HG03432 (cell line): ENCODE measurements around the gene SHH.

Experiments
- ATAC-seq: cut with Tn5 transposase; IDR thresholded peaks from one replicate; pipeline ENCODE4 v1.9.1; 2021; ENCODE audit warnings: mild to moderate bottlenecking, moderate library complexity; ENCODE audit not compliant: unreplicated experiment

SHH gene

DNA sequence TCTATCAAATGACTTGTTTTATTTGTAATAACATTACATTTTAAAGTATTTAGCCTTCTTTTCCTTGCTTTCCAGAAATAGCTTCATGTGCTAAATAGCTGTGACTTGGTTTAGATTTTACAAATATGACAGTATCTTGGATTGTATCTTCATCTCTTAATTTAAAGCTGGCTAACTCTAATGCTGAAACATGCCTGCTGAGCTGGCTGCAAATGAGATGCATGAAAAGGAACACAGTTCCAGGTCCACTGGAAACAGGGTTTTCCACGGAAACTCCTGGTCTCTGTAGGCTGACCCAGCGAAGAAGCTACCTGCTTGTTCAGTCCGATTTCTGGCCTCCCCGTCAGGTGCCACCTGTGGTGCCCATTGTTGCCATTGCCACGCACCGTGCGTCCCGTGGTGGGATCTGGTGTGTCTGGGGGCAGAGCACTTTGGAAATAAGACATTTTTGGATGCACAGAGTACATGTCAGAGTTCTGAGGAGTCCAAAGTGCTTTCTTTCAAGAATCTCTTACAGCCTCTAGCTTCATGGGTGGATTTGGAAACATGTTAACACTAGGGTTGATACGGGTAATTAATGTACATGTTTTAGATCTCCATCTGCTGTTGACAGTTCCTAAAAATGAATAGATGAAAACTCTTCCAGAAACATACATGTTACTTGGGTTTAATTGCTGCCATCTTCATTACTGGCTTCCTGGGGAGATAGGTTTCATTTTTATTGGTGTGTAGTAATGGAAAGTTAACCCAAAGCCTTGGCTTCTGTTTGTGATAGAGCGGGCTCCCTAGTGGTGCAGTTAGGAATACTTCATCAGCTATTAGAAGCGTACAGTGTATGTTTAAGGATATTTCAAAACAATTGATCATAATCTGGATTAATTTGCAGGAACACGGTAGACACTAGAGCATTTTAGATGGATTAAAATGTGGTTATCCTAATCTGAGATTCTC lies 45.0 kb downstream of the SHH start:
- ATAC-seq = no peak

DNA sequence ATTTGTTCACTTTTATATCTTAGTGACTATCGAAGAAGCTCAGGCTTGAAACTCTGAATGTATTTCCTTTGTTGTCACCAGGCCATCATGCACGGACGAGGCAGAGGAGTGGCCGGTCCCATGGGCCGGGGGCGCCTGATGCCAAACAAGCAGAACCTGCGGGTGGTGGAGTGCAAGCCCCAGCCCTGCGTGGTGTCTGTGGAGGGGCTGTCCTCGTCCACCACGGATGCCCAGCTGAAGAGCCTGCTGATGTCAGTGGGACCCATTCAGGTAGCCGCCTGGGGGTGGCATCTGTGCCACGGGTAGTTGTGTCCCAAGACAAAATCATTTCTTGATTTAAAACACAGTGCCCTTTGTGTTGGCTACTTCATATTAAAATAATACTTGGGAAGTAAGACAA lies 45.9 kb downstream of the SHH start:
- ATAC-seq = no peak

DNA sequence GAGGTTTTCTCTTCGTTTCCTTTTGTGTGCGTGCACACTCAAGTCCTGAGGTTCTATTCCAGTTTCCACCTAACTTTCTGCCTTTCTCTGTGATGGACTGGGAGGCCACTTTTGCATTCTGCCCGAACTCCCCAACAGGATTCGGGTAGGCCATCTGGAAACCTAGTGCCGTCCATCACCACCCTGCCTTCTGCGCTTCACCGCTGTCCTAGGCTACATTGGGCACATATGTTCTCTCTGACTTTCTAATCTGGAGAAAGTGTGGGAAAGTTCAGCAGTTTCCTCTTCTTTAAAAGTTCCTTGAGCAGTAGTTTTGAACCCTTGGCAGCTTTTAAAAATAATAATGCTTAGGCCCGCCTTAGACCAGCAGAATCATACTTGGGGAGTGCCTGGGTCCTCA lies 46.8 kb downstream of the SHH start:
- ATAC-seq = no peak

DNA sequence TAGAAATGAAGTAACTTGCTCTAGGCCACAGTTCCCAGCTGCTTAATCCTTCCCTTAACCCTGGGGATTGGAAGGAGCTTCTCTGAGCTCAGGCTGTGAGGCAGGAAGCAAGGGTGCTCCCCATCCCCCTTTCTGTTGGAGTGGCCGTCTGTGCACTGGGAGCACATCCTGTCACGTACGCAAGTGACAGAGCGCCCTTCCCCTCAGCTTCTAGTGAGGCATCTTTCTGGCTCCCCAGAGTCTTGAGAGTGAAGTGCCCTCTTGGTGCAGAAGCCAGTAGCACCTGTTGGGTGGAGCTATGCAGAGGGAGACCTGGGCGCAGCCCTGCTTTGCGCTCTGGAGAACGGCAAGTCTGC lies 47.8 kb downstream of the SHH start:
- peak; percentile 73 for ATAC-seq

DNA sequence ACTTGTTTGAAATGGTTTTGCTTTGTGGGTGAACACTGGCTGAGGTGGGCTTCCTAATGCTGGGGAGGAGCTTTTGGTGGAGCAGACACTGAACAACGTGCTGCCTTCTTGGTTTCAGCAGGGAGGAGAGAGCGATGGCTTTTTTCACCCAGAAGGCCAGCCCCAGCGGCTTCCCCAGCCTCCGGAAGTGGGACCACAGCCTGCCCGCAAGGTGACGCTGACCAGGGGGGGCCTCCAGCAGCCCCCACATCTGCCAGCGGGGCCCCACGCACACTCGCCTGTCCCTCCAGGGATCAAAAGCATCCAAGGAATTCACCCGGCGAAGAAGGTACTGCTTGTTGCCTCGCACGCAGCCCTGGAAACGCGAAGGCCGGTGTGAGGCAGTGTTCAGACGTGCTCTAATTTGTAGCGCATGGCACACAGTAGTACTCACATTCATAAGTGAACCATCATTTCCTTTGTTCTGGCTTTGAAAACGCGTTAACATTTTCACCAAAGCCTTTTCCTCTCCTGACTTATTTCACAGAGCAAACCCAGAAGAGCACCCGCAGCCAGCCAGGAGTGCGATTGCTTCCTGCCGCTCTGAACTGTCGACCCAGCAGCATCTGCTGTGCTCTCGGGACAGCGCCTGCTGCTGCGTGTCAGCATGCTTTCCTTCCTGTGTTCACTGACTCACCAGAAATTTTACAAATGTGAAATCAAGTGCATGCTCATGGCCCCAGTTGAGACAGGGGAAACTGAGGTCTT lies 48.4 kb downstream of the SHH start:
- peak; percentile 74 for ATAC-seq

DNA sequence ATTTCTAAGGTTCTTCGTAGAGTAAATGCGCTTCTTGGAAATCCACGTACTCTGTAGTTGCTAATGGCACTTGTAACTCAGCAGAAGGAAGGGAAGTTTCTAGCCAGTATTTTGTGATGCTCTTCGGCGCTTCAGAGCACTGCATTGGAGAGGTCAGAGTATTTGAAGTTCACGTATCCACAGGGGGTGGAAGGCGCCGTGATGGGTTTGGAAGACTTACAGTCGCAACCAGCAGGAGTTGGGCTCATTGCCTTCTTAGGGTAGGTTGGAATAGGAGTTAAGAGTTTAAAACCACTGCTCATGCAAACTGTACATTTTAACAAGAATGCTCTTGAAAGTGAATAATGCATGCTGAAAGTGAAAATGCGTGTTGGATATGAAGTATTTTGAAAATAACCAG lies 49.1 kb downstream of the SHH start:
- ATAC-seq = no peak

DNA sequence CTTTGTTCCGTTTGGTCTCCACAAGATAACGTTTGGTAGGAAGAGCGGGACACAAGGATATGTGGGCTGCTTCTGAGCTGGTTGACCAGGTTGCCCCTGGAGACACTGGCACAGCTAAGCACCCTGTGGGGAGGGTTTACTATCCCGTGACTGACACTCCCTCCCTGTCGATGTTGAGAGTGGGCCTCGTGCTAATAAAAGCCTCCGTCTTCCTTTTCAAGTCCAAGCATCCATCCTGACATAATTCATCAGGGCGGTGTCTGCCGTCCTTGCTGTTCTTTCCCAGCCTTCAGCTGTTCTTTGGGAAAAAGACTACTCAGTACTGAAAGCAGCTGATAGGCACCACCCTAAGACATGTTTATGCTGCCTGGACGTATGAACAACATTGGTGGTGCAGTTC lies 49.6 kb downstream of the SHH start:
- ATAC-seq = no peak

DNA sequence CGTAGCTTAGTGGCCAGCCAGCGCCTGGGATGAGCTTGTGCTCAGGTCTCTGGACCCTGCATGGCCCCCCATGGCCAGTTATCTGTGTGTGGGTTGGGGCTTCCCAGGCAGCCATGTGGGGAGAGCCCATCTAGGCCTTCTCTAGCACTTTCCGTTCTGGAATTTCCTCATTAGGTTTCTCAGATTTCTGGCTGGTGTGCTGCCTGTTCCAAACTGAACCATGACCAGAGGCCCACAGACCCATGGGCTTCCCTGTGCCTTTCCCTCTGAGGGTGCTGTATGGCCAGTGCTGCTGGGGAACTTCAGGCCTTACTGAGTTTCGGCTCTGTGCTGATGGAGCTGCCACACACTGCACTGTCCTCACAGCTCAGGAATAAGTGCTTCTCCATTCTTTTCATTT lies 50.2 kb downstream of the SHH start:
- no peak for ATAC-seq

DNA sequence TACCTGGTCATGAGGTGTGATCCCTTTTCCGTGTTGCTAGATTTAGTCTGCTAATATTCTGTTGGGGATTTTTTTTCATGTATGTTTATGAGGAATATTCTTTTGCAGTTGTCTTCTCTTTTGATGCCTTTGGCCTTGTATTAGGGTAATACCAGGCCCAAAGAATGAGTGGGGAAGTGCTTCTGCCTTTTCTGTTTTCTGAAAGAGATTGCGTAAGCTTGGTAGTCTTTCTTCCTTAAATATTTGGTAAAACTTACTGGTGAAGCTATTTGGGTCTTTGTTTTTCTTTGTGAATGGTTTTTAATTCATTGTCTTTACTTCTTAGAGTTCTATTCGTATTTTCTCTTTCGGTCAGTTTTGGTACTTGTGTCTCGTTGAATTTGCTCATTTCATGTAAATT lies 51.1 kb downstream of the SHH start:
- no peak for ATAC-seq

DNA sequence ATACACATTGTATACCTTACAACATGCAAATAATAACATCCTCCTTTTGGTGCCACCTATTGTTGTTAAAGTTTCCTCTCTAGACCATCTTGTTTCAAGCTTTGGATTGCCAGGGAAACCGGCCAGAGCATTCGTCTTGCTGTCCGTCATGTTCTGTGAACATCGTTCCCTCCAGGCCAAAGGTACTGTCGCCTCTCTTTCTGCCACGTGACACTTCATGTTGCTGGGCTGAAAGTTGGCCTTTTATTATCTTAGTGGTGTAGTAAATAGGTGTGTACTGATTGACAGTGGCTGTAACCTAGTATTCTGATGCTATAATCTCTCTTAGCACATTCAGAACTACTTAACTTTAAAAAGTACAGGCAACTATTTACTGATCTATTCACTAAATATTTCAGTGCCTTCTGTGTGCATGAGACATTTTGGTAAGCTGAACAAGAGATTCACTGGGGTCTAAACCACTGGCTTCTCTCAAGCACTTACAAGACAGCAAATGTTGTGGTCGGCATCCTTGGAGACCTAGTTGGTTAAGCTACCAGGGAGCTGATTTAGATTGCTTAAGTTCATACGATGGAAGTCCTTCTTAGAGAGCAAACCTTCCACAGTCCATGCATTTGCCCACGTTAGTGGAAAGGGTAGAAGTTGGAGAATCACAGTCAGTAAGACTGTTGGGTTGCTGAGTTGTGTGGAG lies 52.4 kb downstream of the SHH start:
- ATAC-seq = no peak

DNA sequence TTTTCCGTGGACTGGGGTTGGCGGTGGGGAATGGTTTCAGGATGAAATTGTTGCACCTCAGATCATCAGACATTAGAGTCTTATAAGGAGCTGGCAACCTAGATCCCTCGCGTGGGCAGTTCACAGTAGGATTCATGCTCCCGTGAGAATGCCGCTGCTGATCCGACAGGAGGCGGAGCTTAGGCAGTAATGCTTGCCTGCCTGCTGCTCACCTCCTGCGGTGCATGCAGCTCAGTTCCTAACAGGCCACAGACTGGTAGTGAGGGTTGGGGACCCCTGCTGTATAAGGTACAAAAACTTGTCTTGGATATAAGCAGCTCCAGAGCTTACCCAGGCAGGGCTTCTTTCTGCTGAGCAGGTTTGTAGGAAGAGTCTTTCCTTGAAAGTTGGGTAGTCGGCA lies 53.9 kb downstream of the SHH start:
- no peak for ATAC-seq

DNA sequence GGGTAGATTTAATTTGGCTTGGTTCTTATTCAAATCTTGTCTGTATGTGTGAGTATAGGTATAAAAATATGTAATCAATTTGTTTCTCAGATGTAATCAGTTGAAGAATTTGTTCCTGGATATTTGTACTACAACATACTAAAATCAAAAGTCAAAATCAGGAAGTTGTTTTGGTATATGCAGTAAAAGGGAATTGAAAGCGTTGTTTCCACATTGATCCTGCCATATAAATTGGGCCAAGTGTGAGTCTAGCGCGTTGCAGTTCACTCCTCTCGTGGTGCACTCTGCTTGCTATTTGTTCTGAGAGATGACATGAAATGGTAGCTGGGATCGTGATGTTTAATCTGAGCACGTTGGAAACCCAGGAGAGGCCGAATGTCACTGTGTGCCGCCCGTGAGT lies 55.9 kb downstream of the SHH start:
- ATAC-seq = no peak

DNA sequence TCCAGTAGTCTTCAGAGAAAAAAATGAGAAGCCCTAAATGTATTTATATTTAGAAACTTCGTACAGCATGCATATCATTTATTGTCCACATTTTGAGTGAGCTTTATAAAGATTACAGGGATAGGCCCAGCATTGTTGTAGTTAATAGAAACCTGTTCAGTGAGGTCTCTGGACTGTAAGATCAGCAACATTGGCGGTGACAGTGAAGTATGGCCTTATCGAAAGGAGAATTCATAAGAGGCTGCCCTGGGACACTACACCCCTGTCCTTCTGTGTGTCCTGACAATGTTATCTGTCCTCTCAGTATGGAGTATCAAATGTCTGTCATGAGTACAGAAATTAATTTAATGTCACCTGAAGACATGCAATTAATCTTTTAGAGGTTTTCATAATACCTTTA lies 57.2 kb downstream of the SHH start:
- no peak for ATAC-seq

DNA sequence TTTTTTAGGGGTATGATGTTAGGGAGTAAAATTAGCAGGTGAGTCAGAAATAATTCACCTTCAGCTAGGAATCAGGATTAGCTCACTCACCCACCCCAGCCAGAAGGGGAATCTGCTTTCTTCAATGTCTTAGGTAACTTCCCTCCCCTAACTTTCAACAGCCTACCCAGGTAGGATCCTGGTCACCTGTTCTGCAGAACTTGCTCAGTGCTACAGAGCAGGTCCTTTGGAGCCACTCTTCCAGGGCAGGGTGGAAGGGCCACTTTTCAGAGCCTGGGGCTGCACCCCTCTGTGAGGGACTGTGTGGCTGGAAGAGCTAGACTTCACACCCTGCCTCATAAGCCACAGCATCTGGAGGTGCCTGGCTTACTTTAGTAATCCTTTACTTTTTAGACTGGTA lies 58.1 kb downstream of the SHH start:
- ATAC-seq = no peak

DNA sequence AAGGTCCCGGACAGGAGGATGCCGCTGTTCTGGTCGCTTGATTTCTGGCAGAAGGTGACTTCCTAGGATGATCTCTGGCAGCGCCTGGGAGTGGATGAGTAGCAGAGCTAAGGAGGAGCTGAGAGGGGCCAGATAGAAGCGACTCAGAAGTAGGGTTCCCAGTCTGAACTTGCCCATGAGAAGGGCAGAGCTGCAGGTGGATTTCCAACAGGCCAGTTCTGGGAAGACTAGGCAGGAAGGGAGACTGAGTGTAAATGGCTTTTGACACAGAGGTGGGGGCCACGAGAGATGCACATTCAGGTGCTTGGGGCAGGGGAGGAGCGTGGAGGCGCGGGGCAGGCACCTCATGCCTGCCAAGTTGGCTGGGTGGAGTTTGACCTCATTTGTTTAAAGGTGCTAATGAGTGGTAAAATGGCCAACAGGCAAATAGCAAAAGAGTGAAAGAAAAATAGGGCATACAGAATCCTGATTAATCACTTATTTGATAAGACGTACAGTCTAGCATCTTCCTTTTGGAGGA lies 58.8 kb downstream of the SHH start:
- peak; percentile 7 for ATAC-seq

DNA sequence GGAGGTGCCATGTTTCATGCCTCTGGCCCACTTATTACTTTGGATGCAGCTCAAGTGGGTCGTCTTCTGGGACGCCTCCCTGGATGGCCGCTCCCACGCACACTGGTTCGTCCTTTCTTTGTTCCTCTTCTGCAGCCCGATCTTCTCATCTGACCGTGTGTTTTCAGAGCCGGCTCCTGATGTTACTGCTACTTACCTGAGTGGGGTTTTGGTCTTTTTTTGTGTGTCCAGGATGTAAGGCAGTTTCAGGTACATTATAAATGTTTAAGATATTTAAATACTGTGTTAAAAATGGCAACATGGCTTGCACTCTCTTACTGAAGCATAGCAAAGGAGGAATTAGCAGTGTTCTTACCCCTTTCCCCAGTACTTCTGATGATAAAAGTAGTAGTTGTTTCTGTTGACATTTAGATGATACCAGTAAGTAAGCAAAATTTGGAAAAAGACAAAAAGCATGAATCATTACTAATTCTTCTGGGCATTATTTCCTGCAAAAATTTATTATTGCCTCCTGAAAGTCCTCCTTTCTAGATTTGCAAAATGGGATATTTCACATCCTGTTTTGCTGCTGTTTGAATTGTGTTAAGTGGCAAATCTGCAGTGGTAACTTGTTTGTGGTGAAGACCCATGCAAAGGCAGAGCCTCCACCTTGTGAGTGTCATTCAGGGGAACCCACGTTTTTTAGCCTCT lies 59.4 kb downstream of the SHH start:
- peak; percentile 65 for ATAC-seq

DNA sequence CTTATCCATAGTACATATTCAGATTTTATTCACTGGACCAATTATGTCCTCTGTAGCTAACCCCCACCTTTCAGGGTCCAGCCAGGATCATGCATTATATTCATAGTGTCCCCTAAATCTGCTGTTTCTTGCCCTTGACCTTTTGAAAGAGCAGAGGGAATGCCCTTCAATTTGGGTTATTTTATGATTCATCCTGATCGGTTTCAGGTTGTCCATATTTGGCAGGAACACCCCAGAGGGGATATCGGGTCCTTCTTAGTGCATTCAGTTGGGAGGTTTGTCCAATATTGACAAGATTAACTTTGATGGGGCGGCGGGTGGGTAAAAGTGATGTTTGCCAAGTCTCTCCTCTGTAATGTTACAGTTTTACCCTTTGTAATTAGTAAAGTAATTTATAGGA lies 60.9 kb downstream of the SHH start:
- no peak for ATAC-seq

DNA sequence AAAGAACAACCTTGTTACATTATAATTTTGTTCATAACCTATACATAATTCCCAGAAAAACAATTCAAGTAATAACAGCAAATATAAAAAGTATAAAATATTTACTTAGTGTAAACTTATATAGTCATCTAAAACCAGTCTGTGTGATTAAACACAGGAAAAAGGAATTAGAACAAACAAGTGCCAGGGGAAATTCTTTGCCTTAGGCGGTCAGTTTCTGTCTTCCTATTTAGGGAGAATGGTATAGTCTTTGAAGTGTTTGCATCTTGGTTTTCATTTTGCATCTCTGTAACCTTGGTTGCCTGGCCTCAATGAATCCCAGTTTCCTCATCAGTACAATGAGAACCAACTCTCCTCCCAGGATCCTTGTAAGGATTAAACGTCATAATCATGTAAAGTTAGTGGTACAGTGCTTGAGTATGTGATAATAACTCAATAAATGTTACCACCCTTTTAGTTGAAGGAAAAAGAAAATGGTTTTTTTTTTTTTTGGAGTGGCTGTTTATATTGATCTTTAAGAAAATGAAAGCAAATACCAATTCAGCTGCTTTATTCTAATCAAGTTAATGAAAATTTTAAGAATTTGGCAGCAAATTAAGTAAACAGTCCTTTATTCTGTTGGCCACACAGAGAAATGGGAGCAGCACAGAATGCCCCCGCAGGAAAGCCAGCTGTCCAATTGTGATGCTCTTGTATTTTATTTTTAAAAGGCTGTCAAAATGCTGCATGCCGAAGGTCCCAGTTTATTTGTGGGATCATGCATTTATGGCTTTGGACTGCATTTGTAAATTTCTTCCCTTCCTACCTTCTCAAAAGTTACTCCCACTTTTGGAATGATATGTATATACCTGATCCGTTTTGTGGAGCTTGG lies 61.8 kb downstream of the SHH start:
- ATAC-seq = no peak
